Muscle of arm (tissue), 14 donors: ENCODE data around the gene TMEM209. TPM values are rescaled to one million over a fixed set of nuclear protein-coding genes. Genes with fewer than 3 reads are reported as not detected.
"Not testable (repeated sequence)": the region's sequence is repeated elsewhere in the genome, so short reads cannot be mapped to it uniquely, and the experiment has no call there.

Source experiments
- DNase-seq: peaks from one replicate; pipeline ENCODE4 v3.0.0-alpha.2; 2013
- long read RNA-seq, 11 donors: transcript quantifications; one replicate each; lab custom pipeline, GENCODE V29; 2026
- polyA plus RNA-seq, 12 donors: library from polyadenylated mRNA; unstranded; fragments of 120-200 nt; gene quantifications; one replicate each; pipeline ENCODE4 v1.2.1, GENCODE V29; 2013; ENCODE audit not compliant: insufficient read length in 12 of 12

Gene TMEM209
- polyA plus RNA-seq = 10 to 100 TPM in 11 of 12 donors, not detected in 1; 10.5 to 16.4 (median 11.7) TPM
- long read RNA-seq, donor 1, partial matches to known transcripts = 0 of 4 reads
- long read RNA-seq, donor 1, other reads (novel, unspliced or antisense) = 0 of 4 reads
- long read RNA-seq, donor 2, partial matches to known transcripts = 0 of 2 reads
- long read RNA-seq, donor 2, other reads (novel, unspliced or antisense) = 0 of 2 reads
- long read RNA-seq, donor 3 = 0 reads
- long read RNA-seq, donor 4 = 0 reads
- long read RNA-seq, donor 5, partial matches to known transcripts = 0 of 1 reads
- long read RNA-seq, donor 5, other reads (novel, unspliced or antisense) = 0 of 1 reads
- long read RNA-seq, donor 6 = 0 reads
- long read RNA-seq, donor 7 = 0 reads
- long read RNA-seq, donor 8, partial matches to known transcripts = 0 of 1 reads
- long read RNA-seq, donor 8, other reads (novel, unspliced or antisense) = 0 of 1 reads
- long read RNA-seq, donor 9 = 0 reads
- long read RNA-seq, donor 10, partial matches to known transcripts = 0 of 3 reads
- long read RNA-seq, donor 10, other reads (novel, unspliced or antisense) = 0 of 3 reads
- long read RNA-seq, donor 11, partial matches to known transcripts = 10 of 12 reads
- long read RNA-seq, donor 11, other reads (novel, unspliced or antisense) = 0 of 12 reads

GRCh38 chr7:130205084-130205947 is at the start of gene TMEM209:
Gene TMEM209 (minus strand): TSS chr7:130205406. CDS start chr7:130205375, 31 bp downstream.
- DNase-seq = peak; percentile 99

DNA sequence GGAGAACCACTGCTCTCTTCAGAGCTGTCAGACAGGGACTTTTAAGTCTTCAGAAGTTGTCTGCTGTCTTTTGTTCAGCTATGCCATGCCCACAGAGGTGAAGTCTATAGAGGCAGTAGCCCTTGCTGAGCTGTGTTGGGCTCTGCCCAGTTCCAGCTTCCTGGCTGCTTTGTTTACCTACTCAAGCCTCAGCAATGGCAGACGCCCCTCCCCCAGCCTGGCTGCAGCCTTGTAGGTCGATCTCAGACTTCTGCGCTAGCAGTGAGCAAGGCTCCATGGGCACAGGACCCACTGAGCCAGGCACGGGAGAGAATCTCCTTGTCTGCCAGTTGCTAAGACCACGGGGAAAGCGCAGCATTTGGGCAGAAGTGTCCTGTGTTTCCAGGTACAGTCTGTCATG is 49.3 kb upstream of the TMEM209 start:
- DNase-seq = no peak

GRCh38 chr7:130249626-130250025 is 44.4 kb upstream of the TMEM209 start:
- DNase-seq = not testable (repeated sequence)

DNA sequence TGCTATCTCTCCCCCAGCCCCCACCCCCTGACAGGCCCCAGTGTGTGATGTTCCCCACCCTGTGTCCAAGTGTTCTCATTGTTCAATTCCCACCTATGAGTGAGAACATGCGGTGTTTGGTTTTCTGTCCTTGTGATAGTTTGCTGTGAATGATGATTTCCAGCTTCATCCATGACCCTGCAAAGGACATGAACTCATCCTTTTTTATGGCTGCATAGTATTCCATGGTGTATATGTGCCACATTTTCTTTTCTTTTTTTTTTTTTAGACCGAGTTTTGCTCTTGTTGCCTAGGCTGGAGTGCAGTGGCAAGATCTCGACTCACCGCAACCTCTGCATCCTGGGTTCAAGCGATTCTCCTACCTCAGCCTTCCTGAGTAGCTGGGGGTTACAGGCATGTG is 43.6 kb upstream of the TMEM209 start:
- DNase-seq = not testable (repeated sequence)

- DNase-seq = not testable (repeated sequence)
These were observed 41.3 kb upstream of the TMEM209 start for GRCh38 chr7:130246491-130246890.

DNA sequence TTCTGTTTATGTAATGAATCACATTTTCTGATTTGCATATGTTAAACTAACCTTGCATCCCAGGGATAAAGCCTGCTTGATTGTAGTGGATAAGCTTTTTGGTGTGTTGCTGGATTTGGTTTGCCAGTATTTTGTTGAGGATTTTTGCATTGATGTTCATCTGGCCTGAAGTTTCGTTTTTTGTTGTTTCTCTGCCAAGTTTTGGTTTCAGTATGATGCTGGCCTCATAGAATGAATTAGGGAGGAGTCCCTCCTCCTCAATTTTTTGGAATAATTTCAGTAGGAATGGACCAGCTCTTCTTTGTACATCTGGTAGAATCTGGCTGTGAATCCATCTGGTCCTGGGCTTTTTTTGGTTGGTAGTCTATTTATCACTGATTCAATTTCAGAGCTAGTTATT is 38.3 kb upstream of the TMEM209 start:
- peak; percentile 57 for DNase-seq

- no peak for DNase-seq
These were observed 37.2 kb upstream of the TMEM209 start for GRCh38 chr7:130242198-130243014.

DNA sequence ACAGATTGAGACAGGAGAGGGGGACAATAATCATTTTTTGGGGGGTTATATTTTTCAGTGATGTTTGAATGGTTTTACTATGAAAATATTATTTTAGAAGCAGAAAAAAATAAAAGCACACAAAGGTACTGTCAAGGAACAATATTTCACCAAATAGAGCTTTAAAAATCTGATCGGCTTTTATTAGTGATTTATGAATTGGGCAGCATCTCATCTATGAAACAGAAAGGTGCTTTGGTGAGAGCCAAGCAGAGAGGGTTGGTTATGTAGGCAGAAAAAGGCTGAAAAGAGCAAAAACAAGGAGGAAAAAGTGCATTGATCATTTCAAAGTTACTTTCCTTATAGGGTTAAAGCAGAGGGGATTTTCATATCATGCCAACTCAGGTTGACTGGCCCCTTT is 35.0 kb upstream of the TMEM209 start:
- no peak for DNase-seq

- DNase-seq = not testable (repeated sequence)
These were observed 31.2 kb upstream of the TMEM209 start for GRCh38 chr7:130236361-130236760.

DNA sequence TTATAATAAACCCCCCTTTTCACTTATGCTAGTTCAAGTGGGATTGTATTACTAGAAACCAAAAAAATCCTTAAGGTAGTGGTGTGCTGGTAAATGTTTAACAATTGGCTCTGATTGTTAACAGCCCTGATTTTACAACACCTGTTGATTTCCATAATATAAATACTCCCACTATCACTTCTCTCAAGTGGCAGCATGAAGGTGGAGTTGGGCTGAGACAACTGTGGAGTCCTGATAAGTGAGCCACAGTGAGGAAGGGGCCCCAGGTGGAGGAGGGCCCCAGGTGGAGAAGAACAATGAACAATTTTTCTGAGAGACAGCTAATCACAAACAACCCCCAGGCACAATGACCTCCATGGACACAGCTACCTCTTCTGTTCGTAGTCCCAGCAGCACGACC is 28.9 kb upstream of the TMEM209 start:
- no peak for DNase-seq

DNA sequence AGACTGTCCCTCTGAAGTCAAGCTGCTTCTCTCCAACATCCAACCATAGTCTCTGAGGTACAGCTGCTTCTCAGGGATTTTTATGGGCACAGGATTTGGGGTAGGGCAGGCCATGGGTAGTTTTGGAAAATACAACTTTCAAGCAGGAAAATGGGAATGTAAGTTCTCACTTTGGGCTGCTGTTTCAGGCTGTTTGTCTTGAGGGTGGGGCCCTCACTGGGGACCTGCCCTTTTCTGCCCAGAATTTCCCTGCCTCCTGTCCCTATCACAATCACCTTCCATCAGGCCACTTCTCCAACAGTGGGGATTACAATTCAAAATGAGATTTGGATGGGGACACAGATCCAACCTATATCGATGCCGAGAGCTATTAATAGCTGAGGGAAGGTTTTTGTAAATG is 27.0 kb upstream of the TMEM209 start:
- DNase-seq = no peak

GRCh38 chr7:130231792-130232191 is 26.6 kb upstream of the TMEM209 start:
- no peak for DNase-seq

GRCh38 chr7:130229981-130230380 is 24.8 kb upstream of the TMEM209 start:
- not testable (repeated sequence) for DNase-seq

- DNase-seq = no peak
These were observed 23.8 kb upstream of the TMEM209 start for GRCh38 chr7:130228840-130229502.

- DNase-seq = no peak
These were observed 22.8 kb upstream of the TMEM209 start for GRCh38 chr7:130227883-130228575.

DNA sequence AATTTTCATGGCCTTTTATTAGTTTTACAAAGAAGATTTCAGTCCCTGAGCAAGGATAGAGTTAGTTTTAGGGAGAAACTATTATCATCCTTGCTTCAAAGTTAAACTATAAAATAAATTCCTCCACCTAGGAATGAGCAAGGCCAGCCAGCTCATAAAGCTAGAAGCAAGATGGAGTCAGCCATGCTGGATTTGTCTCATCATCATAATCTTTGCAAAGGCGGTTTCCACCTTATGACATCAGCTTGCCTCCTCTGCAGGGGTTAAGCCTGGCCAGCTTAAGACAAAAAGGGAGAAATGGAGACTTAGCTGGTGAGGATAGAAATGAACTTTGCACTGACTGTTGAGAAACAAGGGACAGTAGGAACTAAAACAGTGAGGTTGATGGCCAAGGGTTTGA is 21.1 kb upstream of the TMEM209 start:
- DNase-seq = no peak

- not testable (repeated sequence) for DNase-seq
These were observed 19.7 kb upstream of the TMEM209 start for GRCh38 chr7:130224923-130225322.

- no peak for DNase-seq
These were observed 19.0 kb upstream of the TMEM209 start for GRCh38 chr7:130224210-130224609.

DNA sequence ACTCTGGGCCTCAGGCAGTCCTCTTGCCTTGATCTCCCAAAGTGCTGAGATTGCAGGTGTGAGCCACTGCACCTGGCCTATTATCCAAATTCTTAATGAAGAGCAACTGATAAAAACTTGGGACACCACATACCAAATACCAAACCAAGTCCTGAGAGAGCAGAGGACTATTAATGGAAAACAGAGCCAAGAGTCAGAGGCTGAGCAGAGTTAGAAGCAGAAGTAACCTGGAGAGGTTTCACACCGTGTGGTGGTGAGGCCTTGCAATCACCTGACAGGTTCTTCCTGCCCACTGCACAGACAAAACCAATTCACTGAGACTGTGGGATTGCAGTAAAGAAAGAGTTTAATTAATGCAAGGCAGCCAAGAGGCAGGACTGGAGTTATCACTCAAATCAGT is 18.4 kb upstream of the TMEM209 start:
- no peak for DNase-seq

- DNase-seq = no peak
These were observed 16.5 kb upstream of the TMEM209 start for GRCh38 chr7:130221746-130222145.
